Activated CD8-positive, alpha-beta memory T cell treated with anti-CD3 and anti-CD28 coated beads for 48 hours (primary cell): ENCODE measurements around the gene SLC43A3.
"Not testable (repeated sequence)": the region's sequence is repeated elsewhere in the genome, so short reads cannot be mapped to it uniquely, and the experiment has no call there.

Experiments
- DNase-seq, 3 experiments: peaks; one replicate each; pipeline ENCODE4 v3.0.0-alpha.2; 2020; ENCODE audit warnings: low read depth in 2 of 3, low spot score in 2 of 3

SLC43A3 gene

GRCh38 chr11:57460022-57460757, 33.3 kb upstream of the SLC43A3 start, which contains the start of gene RTN4RL2:
Gene RTN4RL2 (plus strand): TSS chr11:57460528. CDS start chr11:57460866, 338 bp downstream.
- DNase-seq, result no peak

GRCh38 chr11:57459164-57460021, 32.5 kb upstream of the SLC43A3 start:
- no peak for DNase-seq

DNA sequence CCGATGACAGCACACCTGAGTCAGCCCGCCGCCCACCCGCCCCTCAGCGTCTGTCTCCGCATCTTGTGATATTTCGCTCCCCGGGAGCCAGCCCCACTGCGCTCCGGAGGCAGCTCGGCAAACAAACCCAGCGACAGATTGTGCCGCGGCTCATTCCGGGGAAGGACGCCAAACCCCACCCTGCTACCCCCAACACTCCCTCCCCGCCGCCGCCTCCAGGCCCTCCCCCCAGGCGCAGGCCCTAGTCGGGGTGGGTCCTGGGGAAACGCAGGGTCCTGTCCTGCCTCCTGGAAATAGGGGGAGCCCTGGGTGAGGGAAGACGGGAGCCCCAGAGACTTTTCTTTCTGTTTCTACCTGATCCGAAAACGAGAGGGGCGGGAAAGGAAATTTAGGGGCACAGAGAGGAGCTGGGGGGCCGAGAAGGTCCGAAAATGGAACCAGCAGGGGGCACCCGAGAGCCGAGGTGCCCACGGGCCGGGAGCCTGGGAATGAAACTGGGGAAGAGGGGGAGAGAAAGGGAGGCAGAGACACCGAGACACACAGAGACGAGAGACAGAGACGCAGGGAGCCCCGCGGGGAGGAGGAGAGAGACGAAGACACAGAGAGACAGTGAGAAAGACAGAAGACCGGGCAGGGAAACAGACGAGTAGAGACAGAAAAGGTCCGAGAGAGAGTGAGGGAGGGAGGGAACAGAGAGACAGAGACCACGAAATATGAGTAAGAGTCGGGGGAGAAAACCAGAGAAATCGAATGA, 31.7 kb upstream of the SLC43A3 start:
- no peak for DNase-seq

GRCh38 chr11:57458060-57458409, 31.1 kb upstream of the SLC43A3 start:
- no peak for DNase-seq

GRCh38 chr11:57457643-57458023, 30.7 kb upstream of the SLC43A3 start:
- no peak for DNase-seq

DNA sequence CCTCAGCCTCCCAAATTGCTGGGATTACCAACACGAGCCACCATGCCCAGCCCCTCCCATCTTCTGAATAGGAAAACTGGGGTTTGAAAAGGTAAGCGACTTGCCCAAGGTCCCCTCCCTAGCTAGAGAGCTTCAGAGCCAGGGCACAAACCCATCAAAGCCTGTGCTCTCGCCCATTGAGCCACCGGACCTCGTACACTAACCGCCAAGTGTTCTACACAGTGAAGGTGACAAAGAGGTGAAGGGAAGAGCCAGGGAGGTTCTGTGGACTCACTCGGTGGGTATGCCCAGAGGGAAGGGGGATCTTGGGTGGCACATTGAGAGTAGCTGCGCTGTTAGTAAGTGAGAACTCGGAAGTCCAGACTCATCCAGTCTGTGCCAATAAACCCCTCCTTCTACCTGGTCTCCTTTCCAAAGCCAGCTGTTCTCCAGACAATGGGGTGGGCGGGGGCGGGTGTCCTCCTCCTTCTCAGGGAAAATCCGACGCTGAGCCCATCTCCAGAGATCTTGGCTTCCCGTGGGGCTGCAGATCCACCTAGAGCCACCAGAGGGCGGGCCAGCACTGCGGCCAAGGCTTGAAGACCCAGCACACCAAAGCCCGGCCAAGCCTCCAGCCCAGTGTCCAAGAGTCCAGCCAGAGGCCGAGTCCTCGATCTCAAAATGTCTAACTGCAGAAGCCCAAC, 30.2 kb upstream of the SLC43A3 start:
- DNase-seq, result peak in 2 of 3 experiments; percentile 62 to 66

DNA sequence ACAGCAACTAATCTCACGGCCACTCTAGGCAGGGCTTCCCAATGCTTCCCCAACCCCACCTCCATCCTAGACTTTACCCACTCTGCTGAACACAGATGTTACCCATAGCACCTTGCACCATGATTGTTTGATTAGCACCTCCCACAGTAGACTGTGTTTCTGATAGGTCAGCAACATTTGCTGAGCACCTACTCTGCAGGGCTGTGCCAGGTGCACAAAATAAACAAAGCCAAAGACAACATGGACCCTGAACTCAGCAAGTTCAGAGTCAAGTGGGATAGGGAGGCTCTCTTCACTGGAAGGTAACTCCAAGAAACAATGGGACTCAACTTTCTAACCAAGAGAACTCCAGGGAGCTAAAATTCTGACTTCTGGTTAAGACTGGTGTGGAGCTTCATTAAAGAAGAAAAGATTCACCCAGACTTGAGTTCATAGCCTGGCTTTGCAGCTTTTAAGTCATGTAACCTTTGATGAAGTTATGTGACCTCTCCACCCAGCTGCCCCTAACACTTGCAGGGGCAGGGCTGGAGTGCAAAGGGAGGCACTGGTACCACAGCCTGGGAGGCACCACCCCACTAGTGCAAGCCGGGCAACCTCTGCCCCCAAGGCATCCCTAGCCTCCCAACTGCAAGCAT, 26.7 kb upstream of the SLC43A3 start:
- no peak for DNase-seq

GRCh38 chr11:57446055-57446454, 19.1 kb upstream of the SLC43A3 start:
- no peak for DNase-seq

GRCh38 chr11:57445122-57445394, 18.1 kb upstream of the SLC43A3 start:
- DNase-seq, result not testable (repeated sequence)

DNA sequence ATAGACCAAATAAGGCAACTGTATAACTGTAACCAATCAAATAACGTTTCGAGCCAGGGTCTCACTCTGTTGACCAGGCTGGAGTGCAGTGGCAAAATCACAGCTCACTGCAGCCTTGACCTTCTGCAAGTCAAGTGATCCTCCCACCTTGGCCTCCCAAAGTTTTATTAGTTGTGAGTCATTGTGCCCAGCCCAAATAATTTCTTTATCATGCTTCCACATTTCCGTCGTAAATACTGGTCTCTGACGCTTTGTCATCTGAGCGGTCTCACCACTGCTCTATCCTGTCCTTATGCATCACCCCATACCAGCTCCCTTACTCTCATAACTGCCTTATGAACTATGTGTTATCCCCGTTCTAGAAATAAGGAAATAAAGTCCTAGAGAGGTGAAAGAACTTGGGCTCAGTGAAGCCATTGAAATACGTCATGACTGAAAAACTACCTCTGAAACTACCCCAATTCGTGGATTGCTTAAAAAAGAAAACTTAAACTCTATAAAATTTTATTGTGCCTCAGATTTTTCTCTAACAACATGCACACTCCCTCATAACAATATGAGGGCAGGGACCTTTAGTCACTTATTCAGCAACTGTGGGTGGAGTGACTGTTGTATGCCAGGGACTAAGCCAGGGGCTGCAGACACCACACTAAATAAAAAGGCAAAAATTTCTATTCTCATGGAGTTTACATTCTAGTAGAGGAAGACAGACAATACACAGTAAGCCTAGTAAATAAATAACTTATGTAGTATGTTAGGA, 17.6 kb upstream of the SLC43A3 start:
- DNase-seq, result no peak

- no peak for DNase-seq
Observed at GRCh38 chr11:57440744-57441414, 14.0 kb upstream of the SLC43A3 start.

DNA sequence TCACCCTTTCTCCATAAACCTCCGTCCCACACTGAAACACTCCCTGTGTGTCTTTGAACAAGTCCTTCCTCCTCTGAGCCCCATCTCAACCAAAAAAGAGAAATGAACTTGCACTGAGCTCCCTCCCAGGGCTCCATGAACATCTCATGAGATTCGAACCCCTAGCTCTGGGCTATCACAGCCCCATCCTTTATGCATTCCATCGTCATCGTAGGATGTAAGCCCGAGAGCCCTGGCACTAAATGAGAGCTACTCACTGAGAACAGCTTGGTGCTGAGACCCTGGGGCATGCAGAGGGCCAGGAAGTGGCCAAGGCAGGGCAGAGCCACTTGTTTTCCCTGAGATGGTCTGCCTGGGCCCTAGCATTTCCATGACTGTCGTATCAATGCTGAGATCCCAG, 12.9 kb upstream of the SLC43A3 start:
- DNase-seq, result no peak

DNA sequence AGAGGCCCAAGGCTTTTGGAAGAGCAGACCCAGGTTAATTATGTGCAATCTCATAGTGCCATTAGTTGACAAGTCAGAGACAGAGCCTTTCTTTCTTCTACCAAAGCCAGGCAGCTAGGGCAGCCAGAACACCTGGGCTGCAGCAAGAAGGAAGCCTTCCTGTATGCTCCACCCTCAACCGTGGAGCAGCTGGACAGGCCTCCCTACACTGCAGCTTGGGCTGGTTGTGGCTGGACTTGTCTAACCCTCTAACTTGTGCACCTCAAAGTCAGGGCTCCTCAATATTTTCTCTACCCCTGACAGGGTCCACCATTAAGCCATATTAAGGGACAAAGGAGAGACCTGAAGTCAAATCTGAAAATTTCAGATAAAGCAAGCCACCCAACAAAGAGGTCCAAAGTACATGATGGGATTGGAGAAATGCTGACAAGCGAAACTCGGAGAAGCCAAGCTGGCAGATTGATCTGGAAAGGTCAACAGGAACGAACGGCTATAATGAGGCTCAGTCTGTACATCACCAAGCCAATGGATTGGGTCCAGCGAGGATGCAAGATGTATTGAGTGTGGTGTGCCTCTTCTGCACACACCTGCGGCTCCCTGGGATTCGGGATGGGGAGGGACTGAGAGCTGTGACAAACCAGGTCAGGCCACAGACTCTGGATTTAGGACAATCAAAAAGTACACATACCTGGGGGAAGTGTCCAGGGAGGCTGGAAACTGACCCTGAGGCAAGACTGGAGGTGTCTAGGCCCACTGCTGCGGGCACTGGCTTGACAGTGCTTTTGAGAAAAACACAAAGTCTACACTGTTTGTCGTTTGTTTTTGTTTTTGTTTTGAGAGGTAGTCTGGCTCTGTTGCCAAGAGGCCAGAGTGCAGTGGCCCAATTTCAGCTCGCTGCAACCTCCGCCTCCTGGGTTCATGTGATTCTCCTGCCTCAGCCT, 11.7 kb upstream of the SLC43A3 start:
- DNase-seq, result no peak

GRCh38 chr11:57436031-57436430, 9.1 kb upstream of the SLC43A3 start:
- no peak for DNase-seq

DNA sequence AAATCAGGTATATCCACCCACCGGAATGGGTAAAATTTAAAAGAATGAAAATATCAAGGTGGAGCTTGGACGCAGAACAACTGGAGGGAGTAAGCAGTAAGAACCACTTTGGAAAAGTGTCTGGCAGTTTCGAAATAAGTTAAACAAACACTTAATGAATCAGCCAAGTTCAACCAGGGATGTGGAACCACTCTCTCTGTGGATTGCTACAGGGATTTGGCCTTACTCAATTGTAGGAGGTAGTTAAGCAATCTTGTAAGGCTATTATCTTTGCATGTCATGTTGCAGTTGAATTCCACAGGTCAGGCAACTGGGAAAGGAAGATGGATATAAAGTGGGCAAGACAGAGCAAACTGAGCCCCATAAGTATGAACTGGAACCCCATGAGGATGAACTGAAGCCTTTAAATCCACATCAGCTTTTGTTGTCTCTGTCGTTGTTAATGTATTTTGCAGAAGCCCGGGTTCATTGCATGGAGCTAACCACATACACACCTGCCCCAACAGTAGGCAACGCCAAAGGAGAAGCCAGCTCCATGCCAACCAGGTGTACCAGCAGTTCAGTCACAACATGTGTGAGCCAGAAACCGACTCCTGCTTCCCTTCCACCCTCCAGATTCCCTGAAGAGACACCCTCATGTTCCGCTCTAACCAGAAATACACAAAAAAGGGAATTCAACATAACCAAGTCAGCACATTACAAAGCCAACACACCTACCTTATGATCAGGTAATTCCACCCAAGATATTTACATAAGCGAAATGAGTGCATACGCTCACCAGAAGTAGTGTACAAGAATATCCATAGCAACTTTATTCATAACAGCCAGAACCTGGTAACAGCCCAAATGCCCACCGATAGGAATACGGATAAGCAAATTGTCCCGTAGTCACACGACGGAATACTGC, 8.0 kb upstream of the SLC43A3 start:
- DNase-seq, result no peak

DNA sequence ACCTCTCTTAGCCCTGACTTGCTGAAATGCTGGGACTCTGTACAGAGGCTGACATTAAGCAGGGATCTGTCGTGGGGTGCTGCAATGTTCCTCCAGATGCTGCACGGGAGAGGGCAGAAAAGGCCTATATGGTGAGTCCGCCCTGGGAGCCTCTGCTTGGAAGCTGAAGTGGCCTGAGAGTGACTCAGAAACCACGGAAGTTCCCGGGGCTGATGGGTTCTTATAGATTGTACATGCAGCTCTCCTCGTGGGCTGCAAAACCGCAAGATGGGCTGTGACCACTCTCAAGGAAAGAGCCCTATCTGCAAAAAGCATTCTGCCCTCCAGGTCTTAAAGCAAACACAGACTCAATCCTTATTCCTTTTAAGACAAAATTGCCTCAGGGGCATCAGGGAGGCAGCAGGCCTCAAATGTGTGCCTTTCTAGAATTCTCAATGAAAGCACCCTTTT, 5.8 kb upstream of the SLC43A3 start:
- DNase-seq, result peak in 1 of 3 experiments; percentile 10

GRCh38 chr11:57432149-57432561, 5.2 kb upstream of the SLC43A3 start:
- no peak for DNase-seq
